ENCODE data around the gene TP53TG5.

- TF ChIP-seq CTCF (IDR thresholded peaks at IDR 0.05) (no peak), POLR2A (IDR thresholded peaks at IDR 0.05; ENCODE audit: low read depth) (no peak)
Observed at GRCh38 chr20:45391559-45391958, 13.4 kb upstream of the TP53TG5 start.
